ENCODE results near the gene SUGCT. TPM values are rescaled to one million over a fixed set of nuclear protein-coding genes. Genes with fewer than 3 reads are reported as not detected.

The SUGCT gene
- total and polyA plus RNA-seq, 9 of the 15 experiments (the other 6 are each of a cell fraction or from before 2014, with no cell fraction given): 0.58 to 2.5 (median 1.4) TPM

DNA sequence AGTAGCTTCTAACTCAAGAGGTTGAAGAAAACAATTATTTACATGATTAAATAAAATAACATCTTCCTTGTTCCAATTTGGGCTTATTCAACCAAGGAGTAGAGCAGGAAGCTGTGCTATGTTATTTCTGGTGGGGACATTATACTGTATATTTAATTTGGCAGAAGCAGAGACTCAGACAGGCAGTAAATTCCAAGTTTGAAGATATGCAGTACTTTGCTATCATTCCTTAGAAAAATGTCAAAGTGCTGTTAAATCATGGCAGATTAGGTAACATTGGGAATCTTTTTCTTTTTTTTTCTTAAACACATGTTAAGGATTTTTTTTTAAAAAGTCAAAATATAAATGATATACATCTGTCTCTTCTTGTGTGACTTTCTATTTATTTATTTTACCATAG lies 190.1 kb downstream of the SUGCT start:
- Histone ChIP-seq H3K4me3 (no peak overlapping the region), H3K4me1 (replicated peaks in 1 of 2; ENCODE audit: control insufficient read depth in 2 of 2, insufficient read depth in 2 of 2, low read length in 2 of 2) (no peaks in the 10 kb centered on the region), H3K9ac (ENCODE audit: insufficient read depth in 1 of 2, low read depth in 2 of 2, low read length in 2 of 2) (no peak overlapping the region), H3K9me3 (replicated peaks; ENCODE audit: control insufficient read depth, insufficient read depth, low read depth, low read length) (no peaks in the 10 kb centered on the region), H3K9me1 (ENCODE audit: control insufficient read depth, insufficient read depth, low read length) (no peaks in the 10 kb centered on the region), H3K79me2 (ENCODE audit: control insufficient read depth, insufficient read depth, low read length) (no peaks in the 10 kb centered on the region), H4K20me1 (replicated peaks; ENCODE audit: control insufficient read depth, insufficient read depth, low read length) (no peaks in the 10 kb centered on the region), H3K36me3 (ENCODE audit: control insufficient read depth, insufficient read depth, low read length) (no peaks in the 10 kb centered on the region), H2AFZ (ENCODE audit: low read depth, low read length) (no peak overlapping the region), H3K27ac (ENCODE audit: extremely low read depth, low read depth, low read length) (no peak overlapping the region), H3K27me3 (ENCODE audit: control insufficient read depth in 2 of 2, insufficient read depth in 2 of 2, low read length in 2 of 2) (no peaks in the 10 kb centered on the region), H3K4me2 (ENCODE audit: insufficient read depth, low read length) (no peak overlapping the region)
- in situ Hi-C loops (cut with MboI) (no loop called here), intact Hi-C loops (cut with micrococcal nuclease) (loop anchor here (5.0 to 10.0 kb wide), 4 partner anchors 282 to 1387 kb away; no protein-coding TSS in a partner anchor)
- no peak for FAIRE-seq
- ATAC-seq: no peak
- POLR2A ChIA-PET: no interaction called here
- no TSS peak for BruUV-seq (replicated peaks)
- CTCF ChIA-PET (ENCODE audit: low intra/inter-chr PET ratio): no interaction called here
- TF ChIP-seq FOXA1 (IDR thresholded peaks at IDR 0.05; ENCODE audit: borderline replicate concordance) (no peak), ATF1 (CRISPR knock-in tag; IDR thresholded peaks at IDR 0.05) (no peak), ATF1 (tag; IDR thresholded peaks at IDR 0.05) (no peak), TCF3 (CRISPR knock-in tag; IDR thresholded peaks at IDR 0.05) (no peak), ZNF436 (CRISPR knock-in tag; IDR thresholded peaks at IDR 0.05) (no peak), CHCHD3 (CRISPR knock-in tag; IDR thresholded peaks at IDR 0.05) (no peak), TAF1 (IDR thresholded peaks at IDR 0.05; ENCODE audit: control insufficient read depth, extremely low read depth, insufficient read depth, low read length, severe bottlenecking) (no peak), GATA2 (CRISPR knock-in tag; IDR thresholded peaks at IDR 0.05) (no peak), ZNF347 (CRISPR knock-in tag; IDR thresholded peaks at IDR 0.05; ENCODE audit: low read depth) (no peak), ZNF311 (CRISPR knock-in tag; IDR thresholded peaks at IDR 0.05) (no peak), E2F5 (CRISPR knock-in tag; IDR thresholded peaks at IDR 0.05) (no peak), HDAC1 (IDR thresholded peaks at IDR 0.05) (no peak), TRIM25 (IDR thresholded peaks at IDR 0.05; ENCODE audit: borderline replicate concordance) (no peak), HDAC3 (IDR thresholded peaks at IDR 0.05; ENCODE audit: borderline replicate concordance, partially characterized antibody) (no peak), IFI16 (CRISPR knock-in tag; IDR thresholded peaks at IDR 0.05) (no peak), RBM25 (IDR thresholded peaks at IDR 0.05; ENCODE audit: low read depth, low read length, severe bottlenecking) (no peak), PCBP2 (IDR thresholded peaks at IDR 0.05; ENCODE audit: low read depth, low read length, poor library complexity, severe bottlenecking) (no peak), NFIX (CRISPR knock-in tag; IDR thresholded peaks at IDR 0.05; ENCODE audit: low read depth) (no peak), ZNF184 (CRISPR knock-in tag; IDR thresholded peaks at IDR 0.05) (no peak), ZNF280A (IDR thresholded peaks at IDR 0.05; ENCODE audit: low read depth, partially characterized antibody) (no peak)
- DNase-seq (ENCODE audit: extremely low read depth in 1 of 4, low spot score in 3 of 4): no peak

All from K562 (cell line).